C1 segment of cervical spinal cord (tissue), 14 donors: ENCODE data around the gene BIRC7.

Experiments
- DNase-seq, 14 donors: peaks; one replicate each; lab custom pipeline; 2025; lab: John Stamatoyannopoulos, UW

The BIRC7 gene

DNA sequence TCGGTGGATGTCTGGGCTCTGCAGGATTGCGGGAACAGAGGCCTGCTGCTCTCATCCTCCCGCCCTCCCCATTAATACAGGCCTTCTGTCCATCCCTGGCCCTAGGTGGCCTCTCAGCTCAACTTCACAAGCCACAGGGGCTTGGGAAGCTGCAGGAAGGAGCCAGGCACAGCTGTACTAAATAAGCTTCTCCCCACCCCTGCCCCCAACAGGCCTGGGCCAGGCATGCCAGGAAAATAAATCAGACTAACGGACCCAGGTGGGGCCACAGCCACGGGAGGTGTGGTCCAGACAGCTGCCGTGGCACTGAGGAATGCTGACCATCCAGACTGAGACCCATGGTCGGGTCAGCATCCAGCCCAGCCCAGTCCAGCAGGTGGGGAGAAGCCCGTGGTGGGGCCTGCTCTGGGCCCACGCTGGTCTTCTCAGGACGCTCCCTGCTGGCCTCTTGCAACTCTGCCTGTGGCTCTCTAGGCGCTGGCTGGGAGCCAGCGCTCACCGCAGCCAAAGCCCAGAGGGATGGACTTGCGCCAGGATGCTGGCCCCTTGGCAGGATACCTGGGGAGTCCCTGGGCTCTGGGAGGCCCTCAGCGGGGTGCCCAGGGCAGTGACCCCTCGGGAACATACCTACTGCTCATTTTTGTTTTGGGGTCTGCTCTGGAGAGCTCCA lies 11.2 kb upstream of the BIRC7 start:
- DNase-seq = peak in 6 of 14 donors; percentile 5 to 52 (median 23)

DNA sequence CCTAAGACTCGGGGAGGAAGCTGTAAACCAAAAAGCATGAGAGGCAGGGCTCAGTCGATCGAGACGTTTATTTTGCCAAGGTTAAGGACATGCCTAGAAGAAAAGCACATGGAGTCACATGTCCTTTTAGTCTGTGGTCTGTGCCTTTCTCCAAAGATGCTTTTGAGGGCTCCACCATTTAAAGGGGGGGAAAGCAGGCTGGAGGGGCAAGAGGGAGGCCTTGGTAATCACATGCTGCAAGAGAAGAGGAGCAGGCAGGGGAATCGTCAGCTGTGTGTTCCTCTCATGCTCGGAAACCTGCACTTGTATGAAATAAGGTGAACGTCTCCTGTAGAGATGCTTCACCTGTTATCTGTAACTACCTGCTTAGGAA lies 10.6 kb upstream of the BIRC7 start:
- DNase-seq = no peak

DNA sequence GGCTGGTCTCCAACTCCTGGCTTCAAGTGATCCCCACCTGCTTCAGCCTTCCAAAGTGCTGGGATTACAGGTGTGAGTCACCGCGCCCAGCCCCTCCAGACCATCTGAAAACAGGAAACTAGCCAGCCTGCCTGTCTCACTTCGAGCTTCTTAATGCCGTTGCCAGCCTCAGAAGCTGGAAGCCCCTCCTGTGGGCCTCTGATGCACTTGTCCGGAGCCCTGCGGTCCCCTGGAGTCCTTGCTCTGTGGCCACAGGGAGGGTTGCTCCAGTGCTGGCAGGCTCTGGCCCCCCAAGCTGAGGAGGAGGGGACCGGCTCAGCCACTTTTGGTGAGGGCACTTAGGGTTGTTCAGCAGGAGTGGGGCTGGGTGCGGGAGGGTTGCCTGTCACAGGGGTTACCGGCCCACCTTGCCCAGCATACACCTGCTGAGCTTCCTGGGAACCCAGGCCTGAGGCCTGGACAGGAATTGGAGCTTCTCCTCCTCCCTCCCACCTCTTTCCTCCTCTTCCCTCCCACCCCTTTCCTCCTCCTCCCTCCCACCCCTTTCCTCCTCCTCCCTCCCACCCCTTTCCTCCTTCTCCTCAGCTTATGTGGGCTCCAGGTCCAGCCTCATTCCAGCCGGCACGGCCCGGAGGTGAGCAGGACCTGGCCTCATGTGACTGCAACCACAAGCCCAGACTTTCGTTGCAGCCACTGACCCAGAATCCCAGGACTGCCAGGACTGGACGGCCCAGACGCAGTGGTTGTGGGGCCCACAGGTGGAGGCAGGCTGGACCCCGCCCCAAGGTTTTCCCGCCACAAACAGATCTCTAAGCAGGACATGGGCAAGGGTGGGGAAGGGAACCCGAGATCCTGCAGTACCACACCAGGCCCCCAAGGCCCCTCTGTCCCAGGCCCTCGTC lies 9.4 kb upstream of the BIRC7 start:
- no peak for DNase-seq

DNA sequence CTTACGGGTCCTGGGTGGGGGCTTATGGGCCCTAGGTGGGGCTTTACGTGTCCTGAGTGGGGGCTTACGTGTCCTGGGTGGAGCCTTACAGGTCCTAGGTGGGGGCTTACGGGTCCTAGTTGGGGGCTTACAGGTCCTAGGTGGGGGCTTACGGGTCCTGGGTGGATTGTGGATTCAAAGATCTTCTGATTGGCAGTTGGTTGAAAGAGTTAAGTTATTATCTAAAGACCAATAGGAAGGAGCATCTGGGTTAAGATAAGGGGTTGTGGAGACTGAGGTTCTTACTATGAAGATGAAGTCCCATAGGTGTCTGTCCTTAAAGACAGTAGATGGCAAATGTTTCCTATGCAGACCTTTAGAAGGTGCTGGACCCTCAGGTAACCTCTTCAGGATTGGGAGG lies 8.4 kb upstream of the BIRC7 start:
- DNase-seq = no peak

DNA sequence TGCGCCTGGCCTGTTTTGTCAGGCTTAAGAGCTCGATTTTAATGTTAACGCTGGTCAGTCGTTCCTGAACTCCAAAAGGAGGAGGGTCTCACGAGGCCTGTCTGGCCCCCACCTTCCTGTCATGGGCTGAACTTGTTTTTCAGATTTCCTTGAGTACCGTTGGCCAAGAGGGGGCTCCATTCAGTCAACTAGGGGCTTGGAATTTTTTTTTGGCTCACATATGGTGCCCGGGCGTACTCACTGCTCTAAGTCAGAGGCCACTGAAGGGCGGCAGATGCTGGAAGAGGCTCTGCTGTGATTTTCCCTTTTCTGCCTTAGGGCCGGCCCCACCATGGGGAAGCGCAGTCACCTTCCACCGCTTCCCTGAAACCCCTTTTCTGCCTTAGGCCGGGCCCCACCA lies 6.9 kb upstream of the BIRC7 start:
- no peak for DNase-seq

DNA sequence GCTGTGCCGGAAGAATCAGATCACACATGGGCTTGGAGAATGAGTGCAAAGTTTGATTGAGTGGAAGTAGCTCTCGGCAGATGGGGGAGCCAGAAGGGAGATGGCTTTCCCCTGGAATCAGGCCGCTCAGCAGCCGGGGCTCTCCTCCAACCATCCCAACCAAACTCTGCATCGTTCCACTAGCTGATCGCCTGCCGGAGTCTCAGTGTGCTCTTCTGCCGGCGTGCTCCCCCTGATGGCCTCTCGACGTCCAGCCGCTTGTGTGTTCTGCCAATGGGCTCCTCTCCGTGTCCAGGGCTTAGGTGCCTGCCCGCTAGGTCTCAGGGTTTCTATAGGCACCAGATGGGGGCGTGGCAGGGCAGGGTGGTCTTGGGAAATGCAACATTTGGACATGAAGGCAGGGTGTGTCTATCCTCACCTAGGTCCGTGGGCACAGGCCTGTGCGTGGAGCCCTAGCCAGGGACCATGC lies 4.9 kb upstream of the BIRC7 start:
- peak in 8 of 14 donors; percentile 17 to 64 (median 30) for DNase-seq

DNA sequence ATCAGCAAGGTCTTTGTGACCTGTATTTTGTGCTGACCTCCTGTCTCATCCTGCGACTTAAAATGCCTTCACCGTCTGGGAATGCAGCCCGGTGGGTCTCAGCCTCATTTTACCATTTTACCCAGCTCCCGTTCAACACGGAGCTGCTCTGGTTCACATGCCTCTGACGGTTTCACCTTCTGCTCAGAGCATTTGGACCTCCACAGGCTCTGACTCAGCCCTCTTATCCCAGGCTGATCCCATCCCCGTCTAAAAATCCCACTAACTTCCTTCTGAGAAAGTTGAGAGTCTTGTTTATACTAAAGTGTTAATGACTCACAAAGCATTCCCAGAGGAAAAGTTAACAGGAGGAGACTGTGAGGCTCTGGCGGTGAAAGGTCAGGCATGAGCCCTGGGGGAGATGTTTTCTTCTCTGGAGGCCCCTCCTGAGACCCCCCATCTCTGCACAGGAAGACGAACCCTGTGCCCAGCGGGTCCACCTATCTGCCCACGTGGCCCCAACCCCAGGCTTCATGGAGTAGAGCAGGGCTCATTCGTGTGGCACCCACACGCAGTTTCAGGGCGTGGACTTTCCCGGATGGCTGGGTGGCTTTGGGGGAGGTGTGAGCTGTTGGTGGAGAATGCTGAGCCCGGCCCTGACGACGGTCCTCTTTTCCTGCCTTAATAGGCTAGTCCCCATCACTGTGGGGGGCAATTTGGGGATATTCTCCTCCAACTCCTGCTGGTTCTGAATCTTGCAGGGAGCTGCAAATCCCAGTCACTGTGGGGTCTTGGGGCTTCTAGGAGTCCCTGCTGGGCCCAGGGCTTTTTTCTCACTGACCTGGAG lies 3.3 kb upstream of the BIRC7 start:
- DNase-seq = no peak

DNA sequence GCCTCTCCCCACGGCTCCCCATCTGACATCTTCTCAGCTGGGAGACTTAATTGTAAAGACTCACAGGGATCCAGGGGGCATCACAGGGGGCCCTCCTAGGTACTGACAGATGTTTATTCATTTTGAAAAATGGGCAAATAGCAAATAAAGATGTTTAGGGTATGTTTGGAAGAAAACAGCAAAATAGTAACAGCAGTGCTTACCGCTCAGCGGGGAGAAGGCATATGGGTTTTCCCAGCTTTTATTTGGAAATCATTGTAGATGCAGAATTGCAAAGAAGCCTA lies 2.7 kb upstream of the BIRC7 start:
- no peak for DNase-seq

DNA sequence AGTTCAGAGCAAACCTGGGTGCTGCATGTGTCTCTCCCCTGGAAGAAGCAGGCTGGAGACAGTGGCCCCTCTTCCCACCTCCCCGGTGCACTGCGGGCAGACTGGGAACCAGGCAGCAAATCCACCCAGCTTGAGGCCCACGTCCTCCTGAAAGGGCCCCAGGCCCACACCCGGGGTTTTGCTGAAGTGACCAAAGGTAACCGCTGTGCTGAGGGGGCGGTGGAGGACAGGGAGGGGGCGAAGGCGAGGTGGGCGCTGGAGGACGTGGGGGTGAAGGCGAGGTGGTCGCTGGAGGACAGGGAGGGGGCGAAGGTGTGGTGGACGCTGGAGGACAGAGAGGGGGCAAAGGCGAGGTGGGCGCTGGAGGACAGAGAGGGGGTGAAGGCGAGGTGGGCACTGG lies 1.8 kb upstream of the BIRC7 start:
- no peak for DNase-seq

DNA sequence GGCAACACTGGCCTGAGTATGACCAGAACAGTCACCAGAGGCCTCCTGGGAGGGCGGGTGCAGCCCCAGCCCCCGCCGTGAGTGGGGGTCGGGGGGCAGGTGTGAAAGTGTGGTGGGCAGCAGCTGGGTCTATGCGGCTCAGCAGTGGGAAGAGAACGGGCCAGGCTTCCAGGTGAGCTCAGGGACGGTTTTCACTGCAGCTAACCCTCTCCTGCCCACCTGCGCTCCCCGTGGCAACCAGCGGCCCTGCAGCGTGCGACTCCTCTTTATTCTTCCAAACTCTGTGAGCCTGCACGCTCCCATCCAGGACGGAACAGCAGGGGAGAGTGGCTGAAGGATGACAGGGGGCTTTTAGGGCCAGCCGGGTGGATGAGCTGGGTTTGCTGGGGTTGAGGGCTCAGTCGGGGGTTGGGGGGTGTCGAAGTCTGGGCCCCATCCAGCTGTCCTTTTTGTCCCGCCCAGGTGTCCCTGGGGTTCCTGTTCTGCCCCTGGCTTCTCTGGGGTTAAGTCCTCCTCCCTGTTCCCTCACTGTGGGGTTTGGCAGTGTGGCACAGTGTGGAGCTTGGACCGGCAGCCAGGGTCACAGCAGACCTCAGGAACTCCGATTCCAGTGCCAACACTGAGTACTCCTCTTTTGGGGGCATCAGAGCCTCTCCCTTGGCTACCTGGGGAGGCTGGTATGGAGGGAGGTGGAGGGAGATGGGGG lies 859 bp upstream of the BIRC7 start:
- DNase-seq = no peak

DNA sequence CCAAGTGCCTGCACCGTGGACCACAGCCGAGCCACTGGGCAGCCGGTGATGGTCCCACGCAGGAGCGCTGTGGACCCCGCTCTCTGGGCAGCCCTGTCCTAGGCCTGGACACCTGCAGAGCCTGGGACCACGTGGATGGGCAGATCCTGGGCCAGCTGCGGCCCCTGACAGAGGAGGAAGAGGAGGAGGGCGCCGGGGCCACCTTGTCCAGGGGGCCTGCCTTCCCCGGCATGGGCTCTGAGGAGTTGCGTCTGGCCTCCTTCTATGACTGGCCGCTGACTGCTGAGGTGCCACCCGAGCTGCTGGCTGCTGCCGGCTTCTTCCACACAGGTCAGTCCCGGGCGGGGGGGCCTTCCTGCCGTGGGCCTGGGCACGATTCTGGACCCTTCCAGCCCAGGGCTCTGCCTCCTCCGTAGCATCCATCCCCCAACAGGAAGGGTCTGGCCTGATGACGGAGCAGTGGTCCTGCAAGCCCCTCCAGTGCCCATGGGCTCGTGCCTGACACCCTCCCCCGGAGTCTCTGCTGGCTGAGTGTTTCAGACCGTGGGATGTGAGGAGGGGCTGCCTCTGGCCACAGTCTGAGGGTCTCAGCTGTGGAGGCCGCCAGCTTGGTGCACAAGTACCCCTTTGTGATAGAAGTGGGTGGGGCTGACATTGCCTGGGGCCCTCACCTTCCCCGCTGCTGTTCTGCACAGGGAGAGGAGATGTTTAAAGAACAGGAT lies 572 bp downstream of the BIRC7 start:
- DNase-seq = no peak

DNA sequence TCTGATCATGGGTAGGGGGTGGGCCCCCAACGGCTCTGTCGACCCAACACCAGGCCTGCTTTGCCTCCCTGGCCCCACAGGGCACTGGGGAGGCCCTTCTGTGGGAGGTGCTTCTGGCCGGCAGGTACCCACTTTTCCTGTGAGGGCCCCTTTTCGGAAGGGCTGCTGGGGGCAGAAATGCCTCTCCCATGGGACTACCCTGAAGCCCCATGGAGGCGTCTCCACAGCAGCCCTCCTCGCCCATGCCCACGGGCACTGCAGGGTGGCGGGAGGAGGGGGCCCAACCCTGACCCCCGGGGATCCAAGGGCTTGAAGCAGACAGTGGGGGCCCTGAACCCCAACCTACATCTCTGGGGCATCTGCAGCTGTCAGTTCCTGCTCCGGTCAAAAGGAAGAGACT lies 2.3 kb downstream of the BIRC7 start:
- DNase-seq = no peak

DNA sequence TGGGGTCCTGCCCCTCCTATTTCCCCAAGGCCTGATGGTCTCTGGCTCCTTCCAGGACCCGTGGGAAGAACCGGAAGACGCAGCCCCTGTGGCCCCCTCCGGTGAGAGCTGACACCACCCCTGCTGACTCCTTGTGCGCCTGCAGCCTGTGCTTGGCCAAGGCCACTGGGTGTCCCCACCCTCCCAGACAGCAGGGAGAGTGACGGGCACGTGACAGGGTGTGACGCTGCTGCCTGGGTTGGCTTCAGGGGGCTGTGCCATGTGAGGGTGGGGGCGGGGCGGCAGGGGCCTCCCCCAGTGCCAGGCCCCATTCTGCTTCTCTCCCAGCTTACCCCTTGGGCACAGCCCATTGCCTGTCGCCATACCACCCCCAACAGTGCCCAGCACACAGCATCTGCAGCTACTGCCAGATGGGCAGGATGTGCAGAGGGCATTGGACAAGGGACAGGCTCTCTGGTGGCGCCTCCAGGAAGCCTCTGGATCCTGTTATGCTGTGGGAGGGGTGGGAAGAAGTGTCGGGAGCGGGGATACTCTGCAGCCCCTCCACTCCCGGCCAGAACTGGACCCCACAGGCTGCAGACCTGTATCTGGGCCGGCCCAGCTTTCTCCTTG lies 2.9 kb downstream of the BIRC7 start:
- DNase-seq = peak in 6 of 14 donors; percentile 30 to 64 (median 49)

DNA sequence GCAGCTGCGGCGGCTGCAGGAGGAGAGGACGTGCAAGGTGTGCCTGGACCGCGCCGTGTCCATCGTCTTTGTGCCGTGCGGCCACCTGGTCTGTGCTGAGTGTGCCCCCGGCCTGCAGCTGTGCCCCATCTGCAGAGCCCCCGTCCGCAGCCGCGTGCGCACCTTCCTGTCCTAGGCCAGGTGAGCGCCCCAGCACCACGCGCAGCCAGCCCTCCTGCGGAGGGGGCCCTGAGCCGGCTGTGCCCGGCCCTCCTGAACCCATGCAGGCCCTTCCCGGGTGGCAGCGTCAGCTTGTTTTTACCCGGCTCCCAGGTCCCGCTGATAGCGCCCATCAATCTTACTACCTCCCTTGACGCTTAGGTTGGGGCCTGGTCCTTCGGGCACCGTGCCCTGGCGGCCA lies 3.7 kb downstream of the BIRC7 start:
- no peak for DNase-seq

DNA sequence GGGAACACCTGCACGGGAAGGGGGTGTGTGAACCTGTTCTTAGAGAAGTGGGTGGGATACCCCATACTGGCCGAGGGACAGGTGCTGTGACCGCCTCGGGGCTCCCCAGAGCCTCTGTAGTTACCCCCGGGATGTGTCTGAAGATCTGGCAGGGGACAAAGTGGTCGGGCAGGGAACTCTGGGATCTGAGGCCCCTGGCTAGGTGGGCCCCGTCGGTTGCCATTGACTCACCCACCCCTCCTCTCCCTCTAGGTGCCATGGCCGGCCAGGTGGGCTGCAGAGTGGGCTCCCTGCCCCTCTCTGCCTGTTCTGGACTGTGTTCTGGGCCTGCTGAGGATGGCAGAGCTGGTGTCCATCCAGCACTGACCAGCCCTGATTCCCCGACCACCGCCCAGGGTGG lies 4.3 kb downstream of the BIRC7 start:
- DNase-seq = no peak

DNA sequence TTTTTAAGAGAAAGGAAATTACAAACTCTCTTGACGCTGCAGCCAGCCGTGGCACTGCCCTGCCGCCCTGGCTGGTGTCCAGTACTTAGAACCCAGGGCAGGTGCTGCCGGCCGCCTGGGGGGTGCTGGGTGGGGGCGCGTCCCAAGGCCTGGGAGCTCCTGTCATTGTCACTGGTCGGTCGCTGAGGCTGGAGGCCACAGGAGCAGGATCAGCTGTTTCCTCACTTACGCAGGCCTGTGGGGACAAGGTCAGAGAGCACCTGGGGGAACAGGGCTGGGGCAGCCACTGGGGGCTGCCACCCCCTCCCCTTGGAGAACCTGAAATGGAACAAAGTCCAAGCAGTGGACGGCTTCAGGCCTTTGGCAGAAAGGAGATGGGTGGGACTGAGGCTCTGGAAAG lies 5.6 kb downstream of the BIRC7 start:
- no peak for DNase-seq

DNA sequence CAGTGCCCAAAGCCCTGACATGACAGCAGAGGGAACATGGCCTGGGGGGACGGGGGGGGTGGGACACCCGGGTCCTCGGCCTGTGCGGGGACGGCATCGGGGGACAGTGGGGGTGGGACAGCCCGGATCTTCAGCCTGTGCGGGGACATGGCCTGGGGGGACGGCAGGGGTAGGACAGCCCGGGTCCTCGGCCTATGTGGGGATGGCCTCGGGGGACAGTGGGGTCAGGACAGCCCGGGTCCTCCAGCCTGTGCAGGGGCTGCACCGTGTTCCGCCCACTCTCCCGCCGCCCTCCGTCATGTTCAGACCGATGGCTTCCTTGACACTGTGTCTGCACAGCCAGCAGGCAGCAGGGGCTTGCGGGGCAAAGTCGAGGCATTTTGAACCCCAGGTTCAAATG lies 7.0 kb downstream of the BIRC7 start:
- DNase-seq = no peak

DNA sequence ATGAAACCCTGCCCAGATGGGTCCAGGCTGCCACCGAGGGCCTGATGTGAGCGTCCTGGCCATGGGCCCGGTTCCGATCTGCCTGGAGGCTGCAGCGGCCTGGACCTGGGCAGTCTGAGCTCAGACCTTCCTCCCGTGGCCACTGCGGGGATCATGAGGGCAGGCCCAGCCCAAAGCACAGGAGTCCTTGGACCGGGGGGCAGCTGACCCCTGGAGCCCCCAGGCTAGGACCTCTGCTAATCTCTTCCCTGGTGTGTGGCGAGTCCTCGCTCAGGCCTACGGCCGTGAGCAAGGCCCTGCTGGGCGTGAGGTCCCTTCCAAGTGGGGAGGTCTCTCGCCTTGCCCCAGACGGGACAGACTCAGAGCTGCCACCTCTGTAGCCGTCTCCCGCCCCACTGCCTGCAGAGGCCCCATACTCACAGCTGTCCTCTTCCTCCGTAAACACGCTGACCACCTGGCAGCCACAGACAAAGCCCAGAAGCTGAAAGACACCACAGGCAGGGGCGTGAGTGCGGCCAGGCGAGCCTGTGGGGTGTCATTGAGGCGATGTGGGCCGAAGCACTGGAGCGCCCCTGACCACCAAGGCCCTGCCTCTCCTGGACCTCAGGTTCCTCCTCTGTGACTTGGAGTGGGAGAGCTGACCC lies 8.0 kb downstream of the BIRC7 start:
- no peak for DNase-seq

DNA sequence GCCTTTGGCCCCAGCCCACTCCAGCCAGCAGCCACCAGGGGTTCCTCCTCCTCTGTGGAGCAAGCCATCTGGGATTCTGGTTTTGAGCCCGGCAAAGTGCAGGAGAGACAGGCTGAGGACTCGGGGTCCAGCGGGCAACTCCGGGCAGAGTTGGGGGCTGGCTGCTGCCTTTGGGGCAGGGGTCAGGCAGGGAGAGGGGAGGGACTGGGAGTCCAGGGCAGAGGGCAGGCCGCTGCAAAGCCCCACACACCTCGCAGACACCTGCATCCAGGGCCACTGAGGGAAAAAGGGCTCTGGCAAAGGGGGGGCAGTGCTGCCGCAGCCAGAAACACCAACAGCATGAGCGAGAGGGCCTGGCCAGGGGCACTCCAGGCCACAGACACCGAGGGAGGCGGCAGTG lies 8.8 kb downstream of the BIRC7 start:
- no peak for DNase-seq
